ENCODE data around the gene PIEZO2.

GRCh38 chr18:10890022-10890421, 259.3 kb downstream of the PIEZO2 start:
- TF ChIP-seq CTCF (IDR thresholded peaks at IDR 0.05) (no peak), ZFX (IDR thresholded peaks at IDR 0.05; ENCODE audit: borderline replicate concordance) (no peak)
